Hepatocyte (in vitro differentiated cells): ENCODE data around the gene CDPF1. TPM values are rescaled to one million over a fixed set of nuclear protein-coding genes. Genes with fewer than 3 reads are reported as not detected.

ENCODE experiments used
- DNase-seq: peaks from one replicate; pipeline ENCODE4 v3.0.0-alpha.2; 2016; ENCODE audit warnings: low spot score
- H2AFZ ChIP-seq: fragments of 200-600 bp; sonication (generic); 2 replicates; pipeline ENCODE4 v1.6.0; 2016; ENCODE audit warnings: antibody characterized with exemption, mild to moderate bottlenecking
- H3K27ac ChIP-seq: fragments of 200-600 bp; sonication (generic); 2 replicates; pipeline ENCODE4 v1.5.1; 2016; ENCODE audit warnings: mild to moderate bottlenecking
- H3K27me3 ChIP-seq: fragments of 200-600 bp; sonication (generic); 2 replicates; pipeline ENCODE4 v1.6.1; 2016
- H3K36me3 ChIP-seq: fragments of 200-600 bp; sonication (generic); replicated peaks from 2 replicates; pipeline ENCODE4 v1.5.1; 2016; ENCODE audit warnings: low read depth; ENCODE audit not compliant: insufficient read depth
- H3K4me1 ChIP-seq: fragments of 200-600 bp; sonication (generic); 2 replicates; pipeline ENCODE4 v1.5.1; 2016; ENCODE audit warnings: mild to moderate bottlenecking, moderate library complexity; ENCODE audit not compliant: insufficient read depth
- H3K4me2 ChIP-seq: fragments of 200-600 bp; sonication (generic); 2 replicates; pipeline ENCODE4 v1.6.0; 2016
- H3K4me3 ChIP-seq: fragments of 200-600 bp; sonication (generic); 2 replicates; pipeline ENCODE4 v1.5.1; 2016; ENCODE audit warnings: mild to moderate bottlenecking
- H3K79me2 ChIP-seq: fragments of 200-600 bp; sonication (generic); 2 replicates; pipeline ENCODE4 v1.6.0; 2017; ENCODE audit warnings: mild to moderate bottlenecking
- H3K9me2 ChIP-seq: fragments of 200-600 bp; sonication (generic); replicated peaks from 2 replicates; pipeline ENCODE4 v1.6.0; 2017; ENCODE audit warnings: mild to moderate bottlenecking; ENCODE audit not compliant: insufficient read depth
- H3K9me3 ChIP-seq: fragments of 200-600 bp; sonication (generic); 2 replicates; pipeline ENCODE4 v1.5.1; 2016; ENCODE audit warnings: low read depth, mild to moderate bottlenecking
- H4K20me1 ChIP-seq: fragments of 200-600 bp; sonication (generic); 2 replicates; pipeline ENCODE4 v1.6.0; 2016; ENCODE audit warnings: mild to moderate bottlenecking; ENCODE audit not compliant: insufficient read depth, poor library complexity, severe bottlenecking
- EZH2 ChIP-seq: fragments of 200-600 bp; sonication (generic); IDR thresholded peaks from 2 replicates; pipeline ENCODE4 v1.6.1; 2016; ENCODE audit warnings: antibody characterized with exemption, mild to moderate bottlenecking, borderline replicate concordance
- EZH2phosphoT487 ChIP-seq: fragments of 200-600 bp; sonication (generic); IDR thresholded peaks from one replicate; pipeline ENCODE4 v1.6.1; 2018; ENCODE audit warnings: antibody characterized with exemption, mild to moderate bottlenecking, low read depth, moderate library complexity; ENCODE audit not compliant: unreplicated experiment, severe bottlenecking
- WGBS: methylation state at CpG from one replicate; pipeline ENCODE4 v1.1.6; 2016; ENCODE audit warnings: low lambda C conversion rate; ENCODE audit errors: missing lambda C conversion rate; 5-methylcytosine and 5-hydroxymethylcytosine counted together
- polyA plus RNA-seq: library from polyadenylated mRNA; unstranded; fragments of >200 nt; fragmentation: Nextera tagmentation; extraction: Ambion mirVana; gene quantifications from 2 replicates; pipeline ENCODE4 v1.2.1, GENCODE V29; 2016
- total RNA-seq: library from RNA; depleted of rRNA; stranded (reverse); fragments of >200 nt; gene quantifications from 2 replicates; pipeline ENCODE4 v1.2.3, GENCODE V29; 2014
- TF ChIP-seq, protein P1 (sequence below): fragments of 200-600 bp; sonication (generic); IDR thresholded peaks from 2 replicates; pipeline ENCODE4 v1.5.1; 2016; ENCODE audit warnings: antibody characterized with exemption, mild to moderate bottlenecking; ENCODE audit not compliant: poor library complexity

CDPF1 gene
- total and polyA plus RNA-seq, 2 experiments from 2014 or later, result 8.2 to 13.6 TPM

DNA sequence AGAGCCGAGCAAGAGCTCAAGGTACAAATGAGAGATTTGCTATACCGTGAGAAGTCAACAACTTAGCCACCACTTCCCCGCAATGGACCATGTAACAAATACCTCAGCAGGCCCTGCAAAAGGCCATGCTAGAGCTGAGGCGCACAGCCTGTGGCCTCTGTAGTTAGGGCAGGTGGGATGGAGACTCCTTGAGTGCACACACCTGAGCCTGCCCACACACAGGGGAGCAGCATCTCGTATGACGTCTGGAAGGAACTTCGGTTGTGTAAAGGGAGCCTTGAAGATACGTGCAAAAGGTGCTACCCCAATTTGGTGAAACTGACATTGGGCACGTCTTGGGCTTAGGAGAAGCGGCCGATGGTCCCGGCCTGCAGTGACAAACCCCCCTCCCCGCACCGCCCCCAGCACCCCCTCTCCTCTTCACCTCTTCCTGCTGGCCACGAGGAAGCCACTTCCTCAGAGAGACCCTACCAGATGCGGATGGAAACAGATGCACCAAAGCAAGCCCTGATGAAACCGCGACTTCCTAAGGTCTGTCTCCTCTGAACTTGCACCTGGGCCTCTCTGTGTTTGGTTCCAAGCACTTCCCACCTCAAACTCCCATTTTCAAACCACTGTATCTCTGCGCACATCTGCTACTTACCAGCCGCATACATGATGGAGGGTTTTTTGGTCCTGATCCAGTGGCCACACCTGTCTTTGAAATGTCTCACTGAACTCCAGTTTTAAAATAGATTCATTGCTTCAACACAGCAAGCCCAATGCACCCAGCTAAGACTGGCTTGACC, 10.6 kb downstream of the CDPF1 start:
- Histone ChIP-seq H3K9me2 (no peaks in the 10 kb centered on the region), H3K36me3 (no peaks in the 10 kb centered on the region), H4K20me1 (no peaks in the 10 kb centered on the region), H3K27ac (no peak overlapping the region), H3K4me1 (no peaks in the 10 kb centered on the region), H3K4me2 (no peak overlapping the region), H3K79me2 (no peaks in the 10 kb centered on the region), H3K9me3 (no peaks in the 10 kb centered on the region), H3K27me3 (no peaks in the 10 kb centered on the region), H3K4me3 (no peak overlapping the region), H2AFZ (no peak overlapping the region)
- WGBS, result 95% methylated on average over 18 of the region's 20 CpGs
- DNase-seq, result no peak
- TF ChIP-seq, protein P1, sequence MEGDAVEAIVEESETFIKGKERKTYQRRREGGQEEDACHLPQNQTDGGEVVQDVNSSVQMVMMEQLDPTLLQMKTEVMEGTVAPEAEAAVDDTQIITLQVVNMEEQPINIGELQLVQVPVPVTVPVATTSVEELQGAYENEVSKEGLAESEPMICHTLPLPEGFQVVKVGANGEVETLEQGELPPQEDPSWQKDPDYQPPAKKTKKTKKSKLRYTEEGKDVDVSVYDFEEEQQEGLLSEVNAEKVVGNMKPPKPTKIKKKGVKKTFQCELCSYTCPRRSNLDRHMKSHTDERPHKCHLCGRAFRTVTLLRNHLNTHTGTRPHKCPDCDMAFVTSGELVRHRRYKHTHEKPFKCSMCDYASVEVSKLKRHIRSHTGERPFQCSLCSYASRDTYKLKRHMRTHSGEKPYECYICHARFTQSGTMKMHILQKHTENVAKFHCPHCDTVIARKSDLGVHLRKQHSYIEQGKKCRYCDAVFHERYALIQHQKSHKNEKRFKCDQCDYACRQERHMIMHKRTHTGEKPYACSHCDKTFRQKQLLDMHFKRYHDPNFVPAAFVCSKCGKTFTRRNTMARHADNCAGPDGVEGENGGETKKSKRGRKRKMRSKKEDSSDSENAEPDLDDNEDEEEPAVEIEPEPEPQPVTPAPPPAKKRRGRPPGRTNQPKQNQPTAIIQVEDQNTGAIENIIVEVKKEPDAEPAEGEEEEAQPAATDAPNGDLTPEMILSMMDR, result no peak
- TF ChIP-seq EZH2 (no peak), EZH2phosphoT487 (no peak)

DNA sequence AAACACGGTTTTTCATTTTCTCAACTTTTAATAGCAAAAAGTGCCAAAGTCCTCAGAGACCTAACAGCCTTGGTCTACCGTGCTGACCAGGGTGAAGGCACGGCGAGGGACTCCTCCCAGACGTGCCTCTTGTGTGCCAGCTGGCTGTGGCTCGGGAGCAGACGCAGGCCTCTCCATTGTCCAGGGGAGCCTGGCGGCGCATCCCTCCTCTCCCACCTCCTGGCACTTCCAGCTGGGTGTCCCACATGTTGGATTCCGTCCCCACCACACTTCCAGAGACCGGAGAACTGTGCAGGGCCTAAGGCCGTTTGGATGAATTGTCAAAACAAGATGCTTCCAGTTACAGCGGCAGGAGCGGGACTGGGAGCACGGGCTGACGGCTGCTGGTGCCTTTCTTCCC, 11.6 kb downstream of the CDPF1 start:
- 95% methylated on average over 16 of the region's 16 CpGs for WGBS
- no peak for DNase-seq
- H3K27me3 ChIP-seq, result no peaks in the 10 kb centered on the region
- H3K27ac ChIP-seq, result no peak overlapping the region
- no peak overlapping the region for H2AFZ ChIP-seq
- no peaks in the 10 kb centered on the region for H3K9me3 ChIP-seq
- no peaks in the 10 kb centered on the region for H3K36me3 ChIP-seq
- H3K9me2 ChIP-seq, result no peaks in the 10 kb centered on the region
- no peaks in the 10 kb centered on the region for H3K79me2 ChIP-seq
- H4K20me1 ChIP-seq, result no peaks in the 10 kb centered on the region
- H3K4me1 ChIP-seq, result no peaks in the 10 kb centered on the region
- TF ChIP-seq EZH2phosphoT487 (no peak), EZH2 (no peak)
- TF ChIP-seq, protein P1, result no peak
- no peak overlapping the region for H3K4me2 ChIP-seq
- no peak overlapping the region for H3K4me3 ChIP-seq

GRCh38 chr22:46237453-46238124, 12.5 kb downstream of the CDPF1 start:
- no peak overlapping the region for H3K27ac ChIP-seq

More at GRCh38 chr22:46237453-46238124, 12.5 kb downstream of the CDPF1 start:
- Histone ChIP-seq H3K9me2 (no peaks in the 10 kb centered on the region), H3K79me2 (no peaks in the 10 kb centered on the region), H3K9me3 (no peaks in the 10 kb centered on the region), H3K36me3 (no peaks in the 10 kb centered on the region), H2AFZ (no peak overlapping the region), H3K4me1 (no peaks in the 10 kb centered on the region), H3K4me3 (no peak overlapping the region), H3K27me3 (no peaks in the 10 kb centered on the region), H4K20me1 (no peaks in the 10 kb centered on the region), H3K4me2 (no peak overlapping the region)
- no peak for TF ChIP-seq EZH2phosphoT487
- TF ChIP-seq, protein P1, result no peak
- no peak for TF ChIP-seq EZH2
- WGBS, result 90% methylated on average over 12 of the region's 12 CpGs
- DNase-seq, result no peak
